Measurements from ENCODE around the gene TRIM16. TPM values are rescaled to one million over a fixed set of nuclear protein-coding genes. Genes with fewer than 3 reads are reported as not detected.

The TRIM16 gene
- total and polyA plus RNA-seq, 2 of the 13 experiments (the other 11 are each of a cell fraction or from before 2014, with no cell fraction given): 12.3 to 23.4 TPM

- Histone ChIP-seq H3K4me3 (replicated peaks in 1 of 3; ENCODE audit: insufficient read depth in 1 of 3, low read depth in 2 of 3, low read length in 3 of 3) (no peak overlapping the region), H4K20me1 (ENCODE audit: insufficient read depth, low read length) (no peaks in the 10 kb centered on the region), H3K27ac (ENCODE audit: extremely low read length, insufficient read depth, low read length) (no peak overlapping the region), H3K27me3 (ENCODE audit: control insufficient read depth in 1 of 2, insufficient read depth in 2 of 2, low read length in 2 of 2) (no peaks in the 10 kb centered on the region), H3K9ac (ENCODE audit: insufficient read depth, low read depth, low read length) (no peak overlapping the region), H3K4me2 (ENCODE audit: low read depth, low read length) (no peak overlapping the region), H3K79me2 (ENCODE audit: insufficient read depth, low read length) (no peaks in the 10 kb centered on the region), H3K4me1 (ENCODE audit: insufficient read depth, low read length) (no peaks in the 10 kb centered on the region), H3K36me3 (replicated peaks in 1 of 2; ENCODE audit: control insufficient read depth in 1 of 2, insufficient read depth in 2 of 2, low read length in 2 of 2) (peaks cover 6 to 22% of the 10 kb centered on the region in 2 experiments; a peak in 4 of 5 replicates), H3K9me3 (ENCODE audit: low read length) (no peaks in the 10 kb centered on the region), H2AFZ (ENCODE audit: low read length) (no peak overlapping the region)
- DNase-seq (ENCODE audit: low spot score) (no peak), FAIRE-seq (no peak), ATAC-seq (no peak)
- no TSS peak for BruUV-seq (replicated peaks)
- TF ChIP-seq KDM1A (CRISPR knock-in tag; IDR thresholded peaks at IDR 0.05) (no peak), ZNF619 (CRISPR knock-in tag; IDR thresholded peaks at IDR 0.05) (no peak), TRAFD1 (CRISPR knock-in tag; IDR thresholded peaks at IDR 0.05; ENCODE audit: borderline replicate concordance) (no peak), RELA (CRISPR knock-in tag; IDR thresholded peaks at IDR 0.05) (no peak), ZNF10 (CRISPR knock-in tag; IDR thresholded peaks at IDR 0.05; ENCODE audit: borderline replicate concordance, low read depth) (no peak), MED8 (CRISPR knock-in tag; IDR thresholded peaks at IDR 0.05; ENCODE audit: insufficient replicate concordance) (no peak), ZNF296 (CRISPR knock-in tag; conservative IDR thresholded peaks at IDR 0.05) (no peak), MAZ (IDR thresholded peaks at IDR 0.05; ENCODE audit: borderline replicate concordance, low read depth, low read length) (no peak), MAZ (CRISPR knock-in tag; IDR thresholded peaks at IDR 0.05; ENCODE audit: low read depth) (no peak), TEAD2 (CRISPR knock-in tag; IDR thresholded peaks at IDR 0.05) (no peak), PAF1 (CRISPR knock-in tag; IDR thresholded peaks at IDR 0.05) (no peak), PTBP1 (IDR thresholded peaks at IDR 0.05; ENCODE audit: low read depth, low read length, poor library complexity, severe bottlenecking) (no peak), NFRKB (IDR thresholded peaks at IDR 0.05) (no peak), MEIS2 (CRISPR knock-in tag; IDR thresholded peaks at IDR 0.05) (no peak), KLF16 (CRISPR knock-in tag; IDR thresholded peaks at IDR 0.05) (no peak), NR1H2 (CRISPR knock-in tag; IDR thresholded peaks at IDR 0.05; ENCODE audit: borderline replicate concordance, low read depth) (no peak), MIXL1 (CRISPR knock-in tag; IDR thresholded peaks at IDR 0.05) (no peak), DRAP1 (CRISPR knock-in tag; IDR thresholded peaks at IDR 0.05) (no peak), SP5 (CRISPR knock-in tag; IDR thresholded peaks at IDR 0.05; ENCODE audit: borderline replicate concordance, low read depth) (no peak)
- POLR2A ChIA-PET: no interaction called here
- in situ Hi-C loops (cut with HindIII; ENCODE audit: extremely low pct_ligation_motif_present, low pct_unique_long_range_greater_than_20kb) (no loop called here), intact Hi-C loops (cut with micrococcal nuclease; ENCODE audit: unreplicated experiment) (no loop called here)
- 100% methylated on average over 4 of the region's 4 CpGs for WGBS (ENCODE audit: low lambda C conversion rate)
- CTCF ChIA-PET (ENCODE audit: low intra/inter-chr PET ratio, low total read pairs): no interaction called here
Observed at GRCh38 chr17:15659663-15660062, 24.4 kb downstream of the TRIM16 start.
